ENCODE measurements around the gene TBC1D9B. TPM values are rescaled to one million over a fixed set of nuclear protein-coding genes. Genes with fewer than 3 reads are reported as not detected.
"Not testable (repeated sequence)": the region's sequence is repeated elsewhere in the genome, so short reads cannot be mapped to it uniquely, and the experiment has no call there.

Gene TBC1D9B
- total RNA-seq, 1 donor from 2014 or later: 71.0 TPM

DNA sequence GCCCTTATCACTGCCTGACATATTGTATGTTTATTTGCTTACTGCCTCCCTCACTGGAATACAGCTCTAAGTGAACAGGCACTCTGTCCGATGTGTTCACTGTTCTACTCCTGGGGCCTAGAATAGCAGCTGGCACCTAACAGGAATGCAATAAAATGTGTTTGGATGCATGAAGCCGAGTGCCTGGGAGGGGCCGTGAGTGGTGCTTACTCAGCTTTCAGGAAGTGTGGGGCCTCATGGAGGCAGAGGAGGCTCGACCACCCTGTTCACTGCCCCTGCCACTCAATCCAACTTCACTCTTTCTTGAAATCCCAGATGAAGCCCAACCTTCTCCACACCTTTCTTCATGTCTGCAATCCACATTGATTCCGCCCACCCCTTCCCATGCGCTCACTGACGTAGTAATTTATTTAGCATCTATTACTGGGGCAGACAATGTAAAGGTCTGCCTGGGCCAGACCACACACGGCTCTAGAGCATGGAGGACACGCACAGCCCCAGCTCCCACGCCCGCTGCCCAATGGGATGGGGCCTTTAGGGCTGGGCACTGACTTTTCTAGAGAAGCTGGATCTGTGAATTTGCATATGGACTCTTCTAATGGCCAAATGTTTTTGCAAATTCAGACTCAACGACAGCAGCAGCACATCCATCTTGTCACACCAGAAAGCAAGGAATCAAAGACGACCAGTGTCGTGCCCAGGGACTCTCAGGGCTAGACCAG, 21.3 kb downstream of the TBC1D9B start:
- DNase-seq (ENCODE audit: low spot score): no peak

DNA sequence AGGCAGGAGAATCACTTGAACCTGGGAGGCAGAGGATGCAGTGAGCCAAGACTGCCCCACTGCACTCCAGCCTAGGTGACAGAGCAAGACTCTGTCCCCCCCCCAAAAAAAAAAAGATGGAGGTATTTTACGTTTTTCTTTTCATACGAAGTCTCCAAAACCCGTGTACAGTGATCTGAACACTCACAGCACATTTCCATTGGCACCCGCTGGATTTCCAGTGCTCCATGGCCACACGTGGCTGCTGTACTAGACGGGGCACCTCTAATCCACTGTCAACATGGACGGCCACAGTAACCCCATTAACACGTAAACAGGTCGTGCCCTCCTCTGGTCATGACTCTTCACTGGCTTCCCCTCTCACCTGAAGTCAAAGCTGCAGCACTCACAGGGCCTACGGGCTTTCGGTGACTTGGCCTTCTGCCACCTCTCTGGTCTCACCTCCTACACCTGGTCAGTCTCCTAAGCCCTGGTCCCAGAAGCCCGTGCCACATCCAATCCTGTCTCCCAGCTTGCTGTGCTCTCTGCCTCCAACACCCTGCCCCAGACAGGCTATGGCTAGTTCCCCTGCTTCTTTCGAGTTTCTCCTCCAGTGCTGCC, 22.1 kb downstream of the TBC1D9B start:
- DNase-seq (ENCODE audit: low spot score): no peak

DNA sequence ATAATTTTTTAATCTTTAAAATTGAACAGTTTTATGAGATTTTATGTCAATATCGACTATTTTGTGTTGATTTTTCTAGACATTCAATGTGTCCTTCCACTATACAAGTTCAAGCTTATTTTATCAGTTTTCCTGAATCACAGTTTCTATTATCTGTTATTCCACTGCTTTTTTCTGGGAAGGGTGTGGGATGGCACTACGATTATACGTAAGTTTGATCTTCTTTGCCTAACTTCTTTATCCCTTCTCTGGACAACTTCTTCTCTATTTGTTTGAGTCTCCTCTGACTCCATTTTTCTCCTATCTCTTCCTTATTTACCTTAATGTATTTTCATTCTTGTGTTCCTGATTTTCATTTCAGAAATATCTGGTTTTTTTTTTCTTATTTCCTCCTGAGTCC, 24.5 kb downstream of the TBC1D9B start:
- no peak for DNase-seq (ENCODE audit: low spot score)

DNA sequence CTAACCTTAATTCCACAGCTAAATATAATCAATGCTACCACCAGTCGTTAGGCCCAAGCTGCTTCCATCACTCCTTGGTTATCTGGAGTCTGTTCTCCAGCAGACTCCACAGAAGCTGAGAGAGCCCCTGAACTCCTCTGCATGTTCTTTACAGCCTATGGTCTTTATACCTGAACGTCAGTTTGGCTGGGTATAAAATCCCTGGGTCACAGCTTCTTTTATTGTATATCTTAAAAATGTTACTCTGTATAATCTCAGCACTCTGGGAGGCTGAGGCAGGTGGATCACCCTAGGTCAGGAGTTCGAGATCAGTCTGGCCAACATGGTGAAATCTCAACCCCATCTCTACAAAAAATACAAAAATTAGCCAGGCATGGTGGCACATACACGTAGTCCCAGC, 25.4 kb downstream of the TBC1D9B start:
- DNase-seq (ENCODE audit: low spot score): no peak

DNA sequence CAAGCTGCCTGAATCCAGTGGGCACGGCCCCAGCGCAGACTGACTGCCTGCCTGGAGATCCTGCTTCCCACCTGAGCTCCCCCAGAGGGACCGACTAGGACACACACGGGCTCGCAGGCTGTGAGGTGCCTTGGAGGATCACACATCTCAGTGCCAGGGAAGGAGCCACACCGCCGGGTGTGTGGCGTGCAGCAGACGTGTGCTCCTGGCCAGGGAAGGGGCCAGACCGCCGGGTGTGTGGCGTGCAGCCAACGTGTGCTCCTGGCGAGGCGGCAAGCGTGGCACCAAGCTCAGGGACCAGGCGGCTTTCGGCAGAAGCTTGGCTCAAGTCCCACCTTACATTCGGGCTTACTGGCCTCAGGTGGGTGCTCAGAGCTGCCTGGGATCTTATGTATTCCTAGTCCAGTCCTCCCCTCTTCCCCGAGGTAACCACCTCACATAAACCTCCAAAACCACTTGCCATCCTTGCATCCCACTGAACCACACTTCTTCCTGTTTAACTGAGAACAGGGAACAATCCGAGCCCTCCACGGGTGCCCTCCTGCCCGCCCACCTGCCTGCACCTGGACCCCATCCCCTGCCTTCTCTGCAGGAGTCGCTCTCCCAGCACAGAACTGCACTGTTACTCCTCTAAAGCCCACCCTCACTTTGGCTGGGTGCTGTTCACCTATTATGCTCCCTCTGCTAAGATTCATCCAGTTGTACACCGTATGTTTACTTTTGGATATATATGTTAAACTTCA, 26.7 kb downstream of the TBC1D9B start:
- DNase-seq (ENCODE audit: low spot score): no peak

DNA sequence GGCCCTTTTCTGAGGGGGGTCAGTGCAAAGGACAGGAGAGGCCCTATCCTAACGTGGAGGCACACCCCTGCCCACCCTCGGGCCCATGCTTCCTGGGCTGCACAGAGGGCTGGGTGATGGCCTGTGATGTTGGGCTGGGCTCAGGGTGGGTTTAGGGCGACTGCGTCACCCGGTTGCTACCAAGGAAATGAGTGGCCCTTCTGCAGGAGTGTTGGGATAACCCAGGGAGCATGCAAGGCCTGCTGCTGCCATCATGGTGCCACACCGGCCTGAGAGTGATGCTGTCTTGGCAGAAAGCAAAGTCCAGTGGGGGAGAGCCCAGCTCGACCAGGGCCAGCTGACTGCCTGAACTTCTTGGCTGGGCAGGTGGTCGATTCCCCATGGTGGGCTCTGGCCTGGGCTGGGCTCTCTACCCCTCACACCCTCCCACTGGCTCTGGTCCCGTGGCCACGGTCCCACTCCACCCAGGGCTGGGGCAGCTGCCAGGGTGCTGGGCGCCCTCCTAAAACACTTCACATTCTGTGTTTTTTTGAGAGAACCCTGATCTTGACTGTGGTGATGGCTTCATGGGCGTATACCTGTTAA, 27.5 kb downstream of the TBC1D9B start:
- no peak for DNase-seq (ENCODE audit: low spot score)

DNA sequence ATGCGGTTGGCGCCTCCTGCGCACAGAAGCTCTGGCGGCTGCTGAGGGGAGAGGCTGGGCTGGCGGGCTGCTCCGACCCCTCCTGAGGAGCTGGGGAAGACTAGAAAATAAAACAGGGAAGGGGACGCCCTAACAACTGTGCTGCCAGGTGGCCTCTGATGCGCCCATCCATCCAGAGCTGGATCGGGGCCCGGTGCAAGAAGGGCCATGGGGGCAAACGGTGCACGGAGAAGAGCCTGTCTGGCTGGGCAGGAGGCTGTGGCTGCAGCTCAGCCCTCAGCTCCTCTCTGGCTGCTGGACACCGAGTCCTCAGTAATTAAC, 28.0 kb downstream of the TBC1D9B start:
- no peak for DNase-seq (ENCODE audit: low spot score)

DNA sequence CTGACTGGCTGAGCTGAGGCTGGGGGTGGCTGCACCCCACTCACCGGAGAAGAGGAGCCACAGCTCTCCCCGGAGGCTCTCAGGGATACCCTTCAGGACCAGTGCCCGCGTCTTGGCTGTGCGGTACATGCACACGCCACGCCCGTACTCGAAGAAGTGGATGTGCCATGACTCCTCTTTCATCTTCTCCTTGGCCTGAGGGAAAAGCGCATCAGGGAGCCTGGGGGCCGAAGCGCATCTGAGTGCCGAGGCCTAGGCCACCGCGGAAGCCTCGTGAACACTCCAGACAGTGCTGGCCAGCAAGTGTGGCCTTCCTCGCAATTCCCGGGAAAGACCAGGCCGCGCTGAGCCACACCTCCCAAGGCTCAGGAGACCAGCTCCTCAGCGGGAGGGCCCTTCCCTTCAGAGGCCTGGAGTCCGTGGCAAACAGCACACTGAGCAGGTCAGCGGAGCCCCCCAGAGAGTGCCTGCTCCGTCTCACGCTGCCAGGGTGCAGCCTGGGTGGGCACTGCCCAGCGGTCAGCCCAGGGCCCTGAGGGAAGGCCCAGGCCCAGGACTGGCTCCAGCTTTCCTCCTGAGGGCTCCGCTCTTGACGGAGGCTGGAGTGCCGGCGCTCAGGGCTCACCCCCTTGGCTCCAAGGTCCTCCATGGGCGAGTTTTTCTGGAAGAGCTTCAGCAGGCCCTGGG, 28.6 kb downstream of the TBC1D9B start:
- DNase-seq (ENCODE audit: low spot score): no peak

DNA sequence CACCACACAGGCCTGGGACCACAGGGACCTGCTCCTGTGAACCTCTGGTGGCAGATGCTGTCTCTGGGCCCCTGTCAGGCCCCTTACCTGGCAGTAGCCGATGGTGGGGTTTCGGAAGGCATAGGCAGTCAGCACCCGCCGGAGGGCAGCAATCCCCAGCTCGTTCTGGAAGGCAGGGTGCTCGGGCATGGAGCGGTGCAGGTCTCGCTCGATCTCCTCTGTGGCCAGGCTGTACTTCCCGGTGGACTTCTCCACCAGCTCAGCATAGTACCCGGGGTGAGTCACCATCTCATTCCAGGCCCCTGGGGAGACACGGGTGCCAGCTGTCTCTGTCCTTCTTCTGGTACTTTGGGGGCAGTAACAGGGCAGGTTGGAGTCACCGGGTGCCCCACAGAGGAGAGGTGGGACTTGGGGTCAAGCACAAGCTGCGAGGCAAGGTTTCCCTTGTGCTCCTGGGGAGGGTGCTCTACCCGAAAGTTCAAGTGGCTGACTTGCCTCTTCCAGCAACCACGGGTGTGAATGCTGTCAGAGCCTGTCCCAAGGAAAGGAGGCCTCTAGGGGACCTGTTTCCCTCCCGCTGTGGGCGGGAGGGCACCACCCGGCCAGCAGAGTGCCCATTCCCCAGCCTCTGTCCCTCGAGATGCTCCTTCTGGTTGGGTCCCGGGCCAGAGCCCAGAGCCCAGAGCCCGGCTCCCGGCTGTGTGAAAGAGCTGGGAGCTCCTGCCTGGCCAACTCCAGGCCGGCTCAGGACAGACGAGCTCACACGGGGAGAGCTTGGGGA, 29.3 kb downstream of the TBC1D9B start:
- DNase-seq (ENCODE audit: low spot score): no peak

DNA sequence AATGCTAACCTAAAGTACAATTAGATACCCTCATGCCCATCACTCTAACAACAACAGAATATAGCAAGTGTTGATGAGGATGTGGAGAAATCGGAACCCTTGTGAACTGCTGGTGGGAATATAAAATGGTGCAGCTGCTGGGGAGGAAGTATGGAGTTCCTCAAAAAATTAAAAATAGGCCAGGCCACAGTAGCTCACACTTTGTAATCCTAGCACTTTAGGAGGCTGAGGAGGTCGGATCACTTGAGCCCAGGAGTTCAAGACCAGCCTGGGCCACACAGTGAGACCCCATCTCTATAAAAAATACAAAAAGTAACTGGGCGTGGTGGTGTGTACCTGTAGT, 31.1 kb downstream of the TBC1D9B start:
- no peak for DNase-seq (ENCODE audit: low spot score)

DNA sequence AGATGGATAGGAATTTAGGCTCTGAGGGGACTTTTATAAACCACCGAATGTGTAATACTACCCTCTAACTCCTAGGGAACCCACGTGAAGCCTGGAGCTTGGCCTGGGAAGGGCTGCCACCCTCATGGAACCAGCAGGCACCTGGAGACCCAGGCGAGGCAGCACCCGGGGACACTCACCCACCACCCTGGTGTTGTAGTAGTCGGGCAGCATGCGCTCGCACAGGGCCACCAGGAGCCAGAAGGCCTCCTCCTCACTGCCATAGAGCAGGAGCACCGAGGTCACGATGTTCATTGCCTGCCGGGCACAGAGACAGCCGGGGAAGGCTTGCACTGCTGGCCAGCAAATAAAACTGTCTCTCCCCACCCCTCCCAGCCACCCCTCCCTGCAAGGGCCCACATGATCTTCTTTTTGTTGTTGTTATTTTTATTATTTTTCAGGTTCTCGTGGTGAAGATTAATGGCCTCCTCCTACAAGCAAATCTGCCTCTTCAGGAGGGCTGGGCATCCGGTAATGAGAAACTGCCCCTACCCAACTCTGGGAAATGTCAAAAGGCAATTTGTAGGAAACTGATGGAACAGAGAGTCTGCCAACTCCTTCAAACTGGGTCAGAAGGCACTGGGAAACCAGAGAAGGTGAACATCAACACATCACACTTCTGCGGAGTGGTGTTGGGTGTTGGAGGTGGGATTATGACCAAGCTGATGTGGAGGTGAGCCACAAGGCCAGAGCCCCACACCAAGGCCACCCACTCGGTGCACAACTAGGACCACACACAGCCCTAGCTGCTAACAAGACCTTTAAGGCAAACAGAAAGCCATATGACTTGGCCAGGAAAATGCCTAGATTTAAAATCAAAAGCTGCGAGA, 31.7 kb downstream of the TBC1D9B start:
- no peak for DNase-seq (ENCODE audit: low spot score)

DNA sequence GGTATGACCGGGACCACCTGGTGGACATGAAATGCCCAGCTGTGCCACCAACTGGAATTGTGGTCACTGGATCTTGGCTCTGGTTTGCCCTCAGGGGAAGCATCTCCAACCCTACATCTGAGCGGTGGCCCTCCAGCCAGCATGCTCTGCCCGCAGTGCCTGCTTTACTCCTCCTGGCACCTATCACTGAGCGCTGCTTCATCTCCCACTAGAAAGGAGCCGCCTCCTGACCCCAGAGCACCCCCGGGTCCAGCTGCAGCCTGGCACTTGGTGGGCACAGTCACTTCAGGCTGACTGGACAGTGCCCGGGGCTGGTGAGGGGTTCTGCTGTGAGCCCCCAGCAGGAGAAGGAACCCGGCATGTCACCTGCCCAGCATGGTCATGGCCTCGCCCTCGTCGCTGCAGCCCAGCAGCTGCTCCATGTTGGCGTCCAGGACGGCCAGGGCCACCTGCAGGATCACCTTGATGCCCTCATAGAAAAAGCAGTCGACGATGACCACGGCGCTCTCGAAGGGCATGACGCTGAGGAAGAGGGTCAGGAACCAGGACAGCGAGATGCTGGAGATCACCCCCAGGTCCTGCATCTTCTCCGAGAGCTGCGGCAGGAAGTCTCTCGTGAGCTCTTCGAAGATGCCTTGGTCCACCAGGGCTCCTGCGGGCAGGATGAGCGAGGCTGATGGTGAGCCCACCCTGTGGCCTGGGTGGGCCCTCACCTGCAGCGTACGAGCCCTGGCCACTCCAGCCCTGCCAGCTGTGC, 33.0 kb downstream of the TBC1D9B start:
- no peak for DNase-seq (ENCODE audit: low spot score)

DNA sequence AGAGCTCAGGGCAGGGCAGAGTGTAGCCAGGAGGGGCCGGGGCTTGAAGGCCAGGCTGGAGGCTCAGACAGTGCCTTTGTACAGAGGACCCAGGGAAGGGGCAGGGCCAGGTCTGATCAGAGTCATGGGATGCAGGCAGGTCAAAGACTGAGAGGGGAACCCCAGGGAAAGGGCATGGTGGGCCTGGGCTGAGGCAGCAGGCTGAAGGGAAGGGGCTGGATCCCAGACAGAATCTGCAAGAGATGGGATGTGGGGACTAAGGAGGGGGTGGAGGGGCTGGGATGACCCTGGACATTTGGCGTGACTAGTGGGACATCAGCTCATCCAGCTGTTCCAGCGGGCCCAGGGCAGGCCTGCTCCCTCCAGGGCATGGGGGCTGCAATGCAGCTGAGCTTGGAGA, 33.6 kb downstream of the TBC1D9B start:
- no peak for DNase-seq (ENCODE audit: low spot score)

DNA sequence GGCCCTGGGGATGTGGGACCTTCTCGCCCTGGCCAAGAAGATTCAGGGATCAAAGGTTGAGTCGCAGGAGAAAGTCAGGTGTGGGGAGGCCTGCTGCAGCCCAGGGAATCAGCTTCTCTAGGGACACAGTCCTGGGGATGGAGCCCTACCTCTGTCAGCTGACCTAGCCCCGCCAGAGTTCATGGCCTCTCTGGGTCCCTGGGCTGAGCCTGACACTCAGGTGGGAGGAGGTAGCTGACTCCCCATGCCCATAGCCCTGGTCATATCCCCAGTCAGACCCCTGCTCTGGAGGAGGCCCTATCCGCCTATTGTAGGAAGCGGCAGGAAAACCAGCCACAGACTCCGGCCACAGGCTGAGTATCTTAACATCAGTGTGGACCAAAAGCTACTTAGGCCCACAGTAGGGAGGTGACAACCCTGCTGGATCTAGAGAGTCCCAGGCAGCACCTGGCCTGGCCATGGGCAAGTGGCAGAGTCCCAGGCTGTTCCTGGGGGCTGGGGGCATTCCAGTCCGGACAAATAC, 34.0 kb downstream of the TBC1D9B start:
- no peak for DNase-seq (ENCODE audit: low spot score)

DNA sequence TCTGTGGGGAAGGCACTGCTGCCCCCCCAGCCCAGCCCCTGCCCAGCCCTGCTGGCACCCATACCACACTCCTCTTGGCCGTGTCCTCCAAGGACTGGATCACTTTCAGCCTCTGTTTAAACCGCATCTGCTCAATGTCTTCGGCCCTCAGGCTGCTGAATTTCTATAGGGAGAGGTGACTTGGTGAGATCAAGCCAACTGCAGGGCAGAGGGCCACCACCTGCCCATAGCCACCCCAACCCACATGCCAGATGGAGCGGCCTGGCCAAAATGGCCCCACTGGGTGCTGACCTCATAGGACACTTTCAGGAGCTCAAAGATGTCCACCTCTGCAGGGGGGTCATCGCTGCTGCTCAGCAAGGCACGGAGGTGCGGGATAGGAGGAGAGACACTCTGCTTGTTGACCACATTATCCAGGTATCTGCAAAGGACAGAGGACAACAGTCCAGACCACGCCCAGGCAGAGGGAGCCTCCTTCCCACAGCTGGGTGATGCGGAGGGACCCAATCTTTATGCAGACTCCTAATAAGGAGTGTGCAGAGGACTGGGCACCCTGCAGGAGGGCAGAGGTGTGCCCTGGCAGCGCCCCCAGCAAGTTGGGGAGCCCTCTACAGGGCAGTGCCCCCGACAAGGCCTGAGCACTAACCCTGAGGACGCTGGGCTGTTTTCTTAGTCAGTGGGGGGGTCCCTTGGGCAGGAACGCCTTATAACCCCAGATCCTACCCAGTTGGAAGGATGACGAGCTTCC, 34.7 kb downstream of the TBC1D9B start:
- DNase-seq (ENCODE audit: low spot score): no peak

DNA sequence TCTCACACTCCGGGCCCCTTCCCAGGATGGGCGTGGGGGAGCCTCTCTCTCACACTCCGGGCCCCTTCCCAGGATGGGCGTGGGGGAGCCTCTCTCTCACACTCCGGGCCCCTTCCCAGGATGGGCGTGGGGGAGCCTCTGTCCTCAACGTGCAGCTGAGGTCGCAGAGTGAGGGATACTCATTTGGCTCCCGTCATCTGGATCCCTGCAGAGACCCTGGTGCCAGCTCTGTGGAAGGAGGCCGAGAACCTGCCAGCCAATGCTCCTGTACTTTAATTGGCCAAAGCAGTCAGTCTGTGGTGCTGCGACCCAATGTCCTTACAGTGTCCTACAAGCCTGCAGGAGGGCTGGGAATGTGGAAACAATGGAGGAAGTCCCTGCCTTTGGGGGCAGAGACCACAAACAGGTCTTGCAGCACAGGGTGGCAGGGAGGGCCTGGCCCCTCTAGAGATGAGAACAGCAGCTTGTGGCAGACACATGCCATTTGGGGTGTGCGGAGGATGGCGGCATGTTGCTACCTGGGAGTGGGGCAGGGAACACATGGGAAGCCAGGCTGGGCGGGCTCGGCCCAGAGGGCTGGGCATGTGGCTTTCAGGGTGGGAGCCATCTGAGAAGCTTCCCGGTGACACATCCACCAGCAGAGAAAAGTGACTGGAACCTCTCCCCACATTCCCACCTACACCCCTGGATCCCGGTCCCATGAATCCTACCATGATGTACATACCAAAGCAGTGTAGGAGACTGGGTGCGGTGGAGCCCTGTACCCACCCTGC, 35.5 kb downstream of the TBC1D9B start:
- DNase-seq (ENCODE audit: low spot score): no peak

DNA sequence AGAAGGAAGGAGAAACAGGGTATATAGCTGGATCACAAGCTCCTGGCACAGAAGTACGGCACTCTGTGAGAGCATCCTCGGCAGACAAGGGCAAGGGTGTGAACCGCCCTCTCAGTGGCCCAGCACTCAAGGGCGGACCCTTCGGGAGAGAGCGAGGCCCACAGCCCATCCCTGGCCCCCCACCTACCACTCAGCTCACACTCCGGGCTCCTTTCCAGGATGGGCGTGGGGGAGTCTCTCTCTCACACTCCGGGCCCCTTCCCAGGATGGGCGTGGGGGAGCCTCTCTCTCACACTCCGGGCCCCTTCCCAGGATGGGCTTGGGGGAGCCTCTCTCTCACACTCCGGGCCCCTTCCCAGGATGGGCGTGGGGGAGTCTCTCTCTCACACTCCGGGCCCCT, 36.2 kb downstream of the TBC1D9B start:
- DNase-seq (ENCODE audit: low spot score): not testable (repeated sequence)

DNA sequence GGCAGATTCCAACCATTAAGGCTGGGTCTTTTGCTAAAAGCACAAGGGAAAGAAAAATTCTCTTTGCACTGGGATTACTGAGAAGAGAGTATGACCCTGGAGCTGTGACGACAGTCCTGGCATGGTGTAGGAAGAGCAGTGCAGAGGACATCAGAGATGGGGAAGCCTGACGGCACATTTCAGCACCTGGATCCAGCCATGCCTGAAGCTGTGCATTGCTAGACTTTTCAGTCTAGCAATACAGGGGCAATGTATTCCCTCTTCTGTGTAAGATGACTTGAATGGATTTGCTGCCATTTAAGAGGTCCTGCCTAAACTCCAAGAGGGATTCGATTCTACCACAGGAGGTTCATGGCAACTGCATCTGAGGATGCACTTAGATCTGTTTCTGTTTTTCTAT, 36.7 kb downstream of the TBC1D9B start:
- DNase-seq (ENCODE audit: low spot score): no peak

Measured in umbilical cord (tissue), 2 donors.